DOHH2 (cell line): ENCODE measurements around the gene CCDC85C.

ENCODE experiments used
- CTCF ChIP-seq: fragments of 200-600 bp; sonication (generic); IDR thresholded peaks from one replicate; pipeline ENCODE4 v1.5.1; 2014; ENCODE audit warnings: antibody characterized with exemption, mild to moderate bottlenecking, low read depth, low read length; ENCODE audit not compliant: poor library complexity, severe bottlenecking
- EZH2phosphoT487 ChIP-seq: fragments of 200-600 bp; sonication (generic); IDR thresholded peaks from 2 replicates; pipeline ENCODE4 v1.6.1; 2017; ENCODE audit warnings: borderline replicate concordance, mild to moderate bottlenecking, antibody characterized with exemption, low read length, moderate library complexity, mixed read lengths

- no peak for TF ChIP-seq CTCF
- TF ChIP-seq EZH2phosphoT487 = no peak
These were observed 62.8 kb downstream of the CCDC85C start for GRCh38 chr14:99541211-99541610.
